Effector memory CD4-positive, alpha-beta T cell (primary cell): ENCODE measurements around the gene CEMP1.

ENCODE experiments used
- DNase-seq, 3 donors: peaks; one replicate each; pipeline ENCODE4 v3.0.0-alpha.2; 2020
- H3K27ac ChIP-seq: 2 replicates; pipeline ENCODE4 v1.7.0; 2013; ENCODE audit warnings: mild to moderate bottlenecking, low read length, moderate library complexity; ENCODE audit not compliant: insufficient read depth, poor library complexity, severe bottlenecking
- H3K27me3 ChIP-seq: replicated peaks from 2 replicates; pipeline ENCODE4 v1.7.0; 2013; ENCODE audit warnings: mild to moderate bottlenecking, low read length; ENCODE audit not compliant: insufficient read depth, control insufficient read depth, poor library complexity, severe bottlenecking
- H3K36me3 ChIP-seq: 2 replicates; pipeline ENCODE4 v1.7.0; 2013; ENCODE audit warnings: mild to moderate bottlenecking, low read length, moderate library complexity; ENCODE audit not compliant: control insufficient read depth, insufficient read depth
- H3K4me1 ChIP-seq: 2 replicates; pipeline ENCODE4 v1.7.0; 2013; ENCODE audit warnings: low read length, mild to moderate bottlenecking; ENCODE audit not compliant: control insufficient read depth, insufficient read depth, poor library complexity, severe bottlenecking
- H3K4me3 ChIP-seq: 2 replicates; pipeline ENCODE4 v1.7.0; 2013; ENCODE audit warnings: low read length, low read depth, mild to moderate bottlenecking; ENCODE audit not compliant: insufficient read depth, poor library complexity, severe bottlenecking
- H3K9me3 ChIP-seq: 2 replicates; pipeline ENCODE4 v1.7.0; 2013; ENCODE audit warnings: mild to moderate bottlenecking, low read length, moderate library complexity; ENCODE audit not compliant: control insufficient read depth

Gene CEMP1

DNA sequence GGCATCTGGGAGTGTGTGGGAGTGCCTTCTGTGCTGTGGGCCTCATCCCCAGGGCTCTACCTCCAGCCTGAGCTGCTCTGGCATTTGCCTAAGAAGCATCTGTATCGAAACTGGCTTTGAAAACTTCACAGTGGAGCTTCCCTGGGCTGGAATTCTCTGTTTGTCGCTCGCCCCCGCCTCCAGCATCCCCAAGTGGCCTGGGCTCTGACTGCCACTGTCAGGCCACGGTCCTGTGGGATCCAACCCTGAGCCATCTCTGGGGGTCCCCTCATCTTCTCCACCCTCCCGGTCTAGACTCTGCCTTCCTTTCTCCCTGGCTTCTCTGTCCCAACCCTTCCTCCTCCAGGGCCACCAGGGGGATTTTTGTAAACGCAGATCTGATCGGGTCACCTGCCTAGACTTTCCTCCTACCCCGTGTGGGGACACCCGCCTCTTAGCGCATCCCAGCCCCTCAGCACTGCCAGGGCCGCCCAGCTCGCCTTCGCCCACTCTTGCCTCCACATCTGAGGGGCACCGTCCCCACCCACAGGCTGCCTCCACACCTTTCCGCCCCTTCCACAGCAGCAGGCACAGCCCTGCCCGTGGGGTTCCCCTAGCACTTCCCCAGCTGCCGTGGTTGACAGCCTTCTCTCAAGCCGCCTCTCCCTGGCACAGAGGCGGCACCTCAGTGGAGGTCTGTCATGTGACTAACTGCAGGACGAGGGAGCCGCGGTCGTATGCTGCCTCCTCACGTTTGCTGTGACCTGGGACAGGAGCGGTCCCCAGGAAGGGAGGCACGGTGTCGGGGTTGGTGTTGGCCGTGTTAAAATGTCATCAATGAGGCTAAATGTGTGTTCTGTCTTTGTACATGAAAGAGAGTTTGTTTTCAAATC is 44.3 kb downstream of the CEMP1 start:
- DNase-seq, result peak; percentile 63 to 68 (median 65)
- Histone ChIP-seq H3K4me3 (peak overlapping the region; percentile 6), H3K4me1 (peaks cover 10% of the 10 kb centered on the region), H3K36me3 (no peaks in the 10 kb centered on the region), H3K27me3 (no peaks in the 10 kb centered on the region), H3K27ac (no peak overlapping the region), H3K9me3 (no peaks in the 10 kb centered on the region)

DNA sequence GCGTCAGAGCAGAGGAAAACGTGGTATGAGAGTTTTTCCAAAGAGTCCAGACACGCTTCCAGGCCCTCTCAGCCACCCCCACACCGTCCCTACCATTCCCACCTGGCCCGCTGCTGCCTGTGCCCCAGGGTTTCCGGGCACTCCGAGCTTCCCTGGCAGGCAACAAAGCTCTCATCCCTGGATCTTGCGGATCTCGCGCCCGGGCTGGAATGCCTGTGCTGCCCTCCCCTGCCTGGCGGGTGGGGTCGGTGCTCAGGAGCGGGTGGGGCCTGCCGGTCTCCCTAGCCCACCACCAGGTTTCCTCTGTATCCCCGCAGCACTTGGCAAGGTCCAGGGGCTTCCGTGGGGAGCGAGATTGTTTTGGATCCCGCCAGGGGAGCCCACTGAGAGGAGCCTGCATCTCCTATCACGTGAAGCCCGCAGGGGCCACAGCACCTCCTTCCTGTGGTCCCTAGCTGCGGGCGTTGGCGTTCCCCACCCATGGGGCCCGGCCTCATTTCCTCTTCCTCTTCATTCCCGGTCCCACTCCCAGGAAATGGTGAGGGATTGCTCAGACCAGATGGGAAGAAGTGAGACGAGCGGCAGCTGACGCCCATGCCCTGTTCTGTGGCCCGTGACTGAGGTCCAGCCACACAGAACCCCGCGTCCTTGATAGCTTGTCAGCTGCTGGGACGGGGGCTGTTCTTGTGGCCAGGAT is 45.2 kb downstream of the CEMP1 start:
- Histone ChIP-seq H3K27ac (no peak overlapping the region), H3K9me3 (no peaks in the 10 kb centered on the region), H3K4me1 (peaks cover 10% of the 10 kb centered on the region), H3K27me3 (no peaks in the 10 kb centered on the region), H3K4me3 (no peak overlapping the region), H3K36me3 (no peaks in the 10 kb centered on the region)
- DNase-seq, result no peak

DNA sequence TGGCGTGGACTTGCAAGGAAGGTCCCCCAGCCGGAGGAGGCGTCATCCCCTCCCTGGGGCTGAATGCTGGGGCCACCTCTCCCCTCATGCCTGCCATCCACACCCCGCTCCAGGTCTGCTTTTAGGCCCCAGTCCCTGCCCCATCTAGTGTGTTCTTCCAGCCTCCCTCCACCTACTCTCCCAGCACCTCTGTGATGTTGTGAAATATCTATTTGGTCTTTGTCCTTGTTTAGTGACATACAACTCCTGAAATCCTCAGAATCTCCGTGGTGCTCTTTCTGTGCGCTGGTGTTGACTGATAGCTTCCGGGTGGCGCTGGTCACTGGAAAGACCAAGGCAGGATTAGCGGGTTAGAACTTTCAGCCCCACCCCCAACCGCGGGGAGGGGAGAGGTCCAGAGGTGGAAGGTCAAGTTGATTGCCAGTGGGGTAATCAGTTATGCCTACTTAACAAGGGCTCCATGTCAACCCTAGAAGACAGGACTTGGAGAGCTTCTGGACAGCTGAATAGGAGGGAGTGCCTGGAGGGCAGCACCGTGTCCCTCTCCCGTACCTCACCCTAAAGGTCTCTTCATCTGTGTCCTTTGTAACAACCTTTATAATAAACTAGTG is 46.2 kb downstream of the CEMP1 start:
- no peak for DNase-seq
- H3K27ac ChIP-seq, result no peak overlapping the region
- H3K9me3 ChIP-seq, result no peaks in the 10 kb centered on the region
- H3K4me3 ChIP-seq, result no peak overlapping the region
- no peaks in the 10 kb centered on the region for H3K27me3 ChIP-seq
- H3K36me3 ChIP-seq, result no peaks in the 10 kb centered on the region
- H3K4me1 ChIP-seq, result peaks cover 10% of the 10 kb centered on the region

DNA sequence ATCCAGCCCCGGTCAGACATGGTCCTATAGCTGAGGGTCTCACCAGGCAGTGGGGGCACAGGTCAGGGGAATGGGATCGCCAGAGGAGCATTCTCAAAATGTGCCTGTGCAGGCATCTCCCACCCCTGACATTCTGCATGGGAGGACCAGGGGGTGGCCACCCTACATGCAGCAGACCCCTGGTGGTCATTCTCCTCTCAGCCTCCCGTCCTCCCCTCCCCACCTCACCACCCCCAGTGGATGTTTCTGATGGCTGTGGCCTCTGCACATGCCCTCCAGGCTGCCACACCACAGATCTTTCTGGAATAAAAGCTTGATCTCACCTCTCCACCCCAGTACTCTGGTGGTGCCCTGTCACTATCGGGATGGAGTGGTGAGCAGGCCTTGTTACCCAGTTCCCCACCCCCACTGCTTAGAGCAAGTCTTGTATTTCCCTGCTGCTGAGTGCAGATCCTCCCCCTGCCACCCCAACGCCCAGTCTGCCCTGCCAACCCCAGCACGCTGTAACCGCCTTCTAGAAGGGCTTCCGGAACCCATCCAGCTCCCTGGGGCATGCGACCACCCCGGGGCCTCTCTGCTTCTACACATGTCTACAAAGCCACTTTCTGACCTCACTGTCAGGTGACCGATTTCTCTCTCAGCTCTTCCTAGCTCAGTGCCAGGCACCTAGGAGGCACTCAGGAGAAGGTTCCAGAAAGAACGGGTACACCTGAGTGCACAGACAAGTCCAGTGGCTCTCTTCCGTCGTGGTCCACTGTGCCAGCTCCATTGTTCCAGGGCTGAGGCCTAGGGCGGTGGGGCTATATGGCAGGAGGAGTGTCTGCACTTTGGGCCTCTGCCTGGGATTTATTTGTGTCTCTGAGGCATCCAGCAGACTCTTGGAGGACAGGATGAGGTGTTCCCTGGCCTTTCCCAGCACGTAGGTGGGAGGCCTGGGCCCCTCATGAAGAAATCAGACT is 47.0 kb downstream of the CEMP1 start:
- Histone ChIP-seq H3K27me3 (no peaks in the 10 kb centered on the region), H3K36me3 (no peaks in the 10 kb centered on the region), H3K4me1 (peaks cover 10% of the 10 kb centered on the region), H3K27ac (no peak overlapping the region), H3K4me3 (no peak overlapping the region), H3K9me3 (no peaks in the 10 kb centered on the region)
- no peak for DNase-seq

DNA sequence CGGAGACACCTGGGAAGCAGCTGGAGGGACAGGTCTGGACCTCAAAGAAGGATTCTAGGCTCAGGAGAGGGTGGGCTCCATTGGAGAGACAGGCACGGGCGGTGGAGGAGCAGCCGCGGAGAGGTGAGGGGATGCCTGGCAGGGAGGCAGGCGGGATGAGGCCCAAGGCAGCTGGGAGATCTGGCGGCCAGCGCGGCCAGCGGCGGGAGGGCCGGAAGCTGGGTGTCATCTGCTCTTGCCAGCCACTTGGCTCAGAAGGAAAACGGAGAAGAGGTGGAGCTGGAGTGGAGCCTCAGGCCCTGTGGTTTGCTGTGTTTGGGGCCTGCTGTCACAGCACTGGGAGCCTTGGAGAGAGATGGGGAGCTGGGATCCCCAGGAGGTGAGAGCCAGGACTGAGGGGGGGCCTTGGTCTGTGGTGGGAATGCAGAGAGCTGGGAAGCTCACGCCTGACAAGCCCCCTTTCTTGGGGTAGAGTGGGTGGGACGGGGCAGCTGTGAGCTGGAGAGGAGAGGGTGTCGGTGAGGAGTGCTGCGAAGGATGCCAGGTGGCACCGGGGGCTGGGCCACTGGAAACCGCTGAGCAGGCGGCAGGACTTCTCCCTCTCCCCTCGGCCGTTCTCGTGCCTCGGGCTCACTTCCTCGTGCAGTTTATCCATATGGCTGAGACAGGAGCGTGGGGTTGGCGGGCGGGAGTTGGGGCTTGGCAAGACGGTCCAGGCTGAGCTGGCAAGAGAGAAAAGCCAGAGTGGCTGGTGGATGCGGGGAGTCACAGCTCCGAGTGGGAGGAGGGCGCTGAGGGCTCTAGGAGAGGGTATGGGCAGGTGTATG is 48.3 kb downstream of the CEMP1 start:
- no peak overlapping the region for H3K27ac ChIP-seq

DNA sequence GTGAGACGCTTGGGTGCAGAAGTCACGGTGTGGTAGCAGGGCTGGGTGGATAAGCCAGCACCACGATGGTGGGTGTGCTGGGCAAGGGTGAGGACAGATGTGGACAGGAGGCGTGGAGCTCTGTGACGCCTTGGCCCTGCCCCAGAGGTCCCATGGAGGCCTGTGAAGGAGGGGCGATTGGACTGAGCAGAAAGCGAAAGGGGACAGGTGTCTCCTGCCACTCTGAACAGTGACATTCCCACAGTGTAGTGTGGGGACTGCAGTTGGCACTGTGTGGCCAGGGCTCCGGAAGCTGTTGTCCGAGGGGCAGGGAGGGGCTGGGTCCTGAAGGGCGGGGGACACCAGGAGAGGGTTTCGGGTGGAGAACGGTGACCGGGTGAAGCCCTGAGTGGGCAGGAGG is 49.0 kb downstream of the CEMP1 start:
- Histone ChIP-seq H3K9me3 (no peaks in the 10 kb centered on the region), H3K27ac (no peak overlapping the region), H3K36me3 (no peaks in the 10 kb centered on the region), H3K4me3 (no peak overlapping the region), H3K27me3 (no peaks in the 10 kb centered on the region), H3K4me1 (peaks cover 8% of the 10 kb centered on the region)
- DNase-seq, result no peak

More for the DNA sequence above, 48.3 kb downstream of the CEMP1 start:
- no peaks in the 10 kb centered on the region for H3K36me3 ChIP-seq
- DNase-seq, result no peak
- peaks cover 10% of the 10 kb centered on the region for H3K4me1 ChIP-seq
- no peaks in the 10 kb centered on the region for H3K9me3 ChIP-seq
- H3K4me3 ChIP-seq, result no peak overlapping the region
- H3K27me3 ChIP-seq, result no peaks in the 10 kb centered on the region

DNA sequence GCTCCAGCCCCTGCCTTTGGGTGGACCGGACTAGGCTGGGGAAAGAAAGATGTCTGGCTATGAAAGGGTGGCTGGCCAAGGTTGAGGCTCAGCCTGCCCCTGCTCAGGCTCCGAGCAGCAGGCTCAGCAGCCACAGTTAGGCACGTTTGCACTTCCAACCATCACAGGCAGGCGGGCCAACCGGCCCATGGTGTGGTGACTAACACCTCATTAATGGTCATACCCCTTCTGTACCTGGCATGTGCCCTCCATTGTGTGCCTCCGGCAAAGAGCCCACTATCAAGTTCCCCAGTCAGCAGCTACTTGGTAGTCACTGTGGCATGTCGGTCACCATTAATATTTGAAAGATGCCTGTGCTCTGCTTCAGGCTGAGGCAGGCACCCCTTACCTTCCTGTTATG is 49.5 kb downstream of the CEMP1 start:
- H3K27me3 ChIP-seq, result no peaks in the 10 kb centered on the region
- no peak overlapping the region for H3K27ac ChIP-seq
- DNase-seq, result no peak
- H3K36me3 ChIP-seq, result no peaks in the 10 kb centered on the region
- H3K4me1 ChIP-seq, result peaks cover 2% of the 10 kb centered on the region
- no peak overlapping the region for H3K4me3 ChIP-seq
- H3K9me3 ChIP-seq, result no peaks in the 10 kb centered on the region

DNA sequence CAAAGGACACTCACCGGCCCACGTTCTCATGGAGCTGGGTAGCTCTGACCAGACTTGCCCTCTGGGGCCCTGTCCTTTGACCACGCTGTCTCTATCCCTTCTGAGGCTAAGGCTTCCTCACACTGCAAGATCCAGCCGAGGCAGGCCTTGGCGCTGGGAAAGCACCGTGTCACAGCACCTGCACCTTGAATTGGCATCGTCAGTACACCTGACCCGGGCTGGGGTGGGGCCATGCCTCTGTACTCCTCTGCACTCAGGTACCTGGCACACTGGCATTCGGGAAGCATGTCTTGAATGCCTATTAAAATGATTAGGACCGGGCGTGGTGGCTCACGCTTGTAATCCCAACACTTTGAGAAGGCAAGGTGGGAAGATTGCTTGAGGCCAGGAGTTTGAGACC is 50.3 kb downstream of the CEMP1 start:
- Histone ChIP-seq H3K27me3 (no peaks in the 10 kb centered on the region), H3K4me1 (peaks cover under 1% of the 10 kb centered on the region), H3K36me3 (no peaks in the 10 kb centered on the region), H3K9me3 (no peaks in the 10 kb centered on the region), H3K4me3 (no peak overlapping the region), H3K27ac (no peak overlapping the region)
- DNase-seq, result no peak
